Mammary epithelial cell (primary cell): ENCODE results near the gene HDAC10.

Experiments used
- EZH2 ChIP-seq: IDR thresholded peaks from 2 replicates; pipeline ENCODE4 v1.6.1; 2012; ENCODE audit warnings: low read length, inconsistent platforms, borderline replicate concordance
- TF ChIP-seq, protein P1 (sequence below), 2 donors: IDR thresholded peaks in 1 of 2; conservative IDR thresholded peaks in 1 of 2; 2 replicates each; pipeline ENCODE4 v1.5.1; 2011 to 2012; ENCODE audit warnings: inconsistent platforms in 2 of 2, low read length in 2 of 2, mild to moderate bottlenecking in 2 of 2, control low read depth in 1 of 2, low read depth in 1 of 2; ENCODE audit not compliant: insufficient read depth in 1 of 2; ENCODE audit errors: extremely low read depth in 1 of 2

DNA sequence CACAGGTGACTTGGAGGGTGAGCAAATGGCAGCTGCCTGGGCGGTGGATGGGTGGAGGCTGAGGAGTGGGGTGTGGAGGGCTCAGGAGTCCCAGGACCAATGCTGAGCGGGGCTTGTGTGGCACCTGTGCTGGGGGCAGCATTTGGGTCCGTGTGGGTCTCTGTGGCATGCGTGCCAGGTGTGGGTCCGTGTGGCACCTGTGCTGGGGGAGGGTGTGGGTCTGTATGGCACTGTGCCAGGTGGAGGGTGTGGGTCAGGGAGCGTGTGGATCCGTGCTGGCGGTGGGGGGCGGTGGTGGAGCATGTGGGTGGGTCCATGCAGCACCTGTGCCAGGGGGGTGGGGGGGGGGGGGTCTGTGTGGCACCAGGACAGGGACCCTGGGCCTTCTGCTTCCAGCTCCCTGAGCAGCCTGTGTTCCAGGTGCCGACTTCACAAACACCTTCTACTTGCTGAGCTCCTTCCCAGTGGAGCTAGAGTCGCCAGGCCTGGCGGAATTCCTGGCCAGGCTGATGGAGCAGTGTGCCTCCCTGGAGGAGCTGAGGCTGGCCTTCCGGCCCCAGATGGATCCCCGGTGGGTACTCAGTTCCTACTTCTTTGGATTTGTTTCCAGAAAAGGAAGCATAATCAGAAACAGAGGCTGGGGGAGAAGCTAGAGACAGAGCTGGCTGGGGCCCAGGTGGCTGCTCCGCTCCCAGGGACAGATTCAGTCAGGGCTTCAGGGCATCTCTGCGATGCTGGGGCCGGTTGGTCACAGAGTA, 35.6 kb downstream of the HDAC10 start:
- TF ChIP-seq, protein P1, sequence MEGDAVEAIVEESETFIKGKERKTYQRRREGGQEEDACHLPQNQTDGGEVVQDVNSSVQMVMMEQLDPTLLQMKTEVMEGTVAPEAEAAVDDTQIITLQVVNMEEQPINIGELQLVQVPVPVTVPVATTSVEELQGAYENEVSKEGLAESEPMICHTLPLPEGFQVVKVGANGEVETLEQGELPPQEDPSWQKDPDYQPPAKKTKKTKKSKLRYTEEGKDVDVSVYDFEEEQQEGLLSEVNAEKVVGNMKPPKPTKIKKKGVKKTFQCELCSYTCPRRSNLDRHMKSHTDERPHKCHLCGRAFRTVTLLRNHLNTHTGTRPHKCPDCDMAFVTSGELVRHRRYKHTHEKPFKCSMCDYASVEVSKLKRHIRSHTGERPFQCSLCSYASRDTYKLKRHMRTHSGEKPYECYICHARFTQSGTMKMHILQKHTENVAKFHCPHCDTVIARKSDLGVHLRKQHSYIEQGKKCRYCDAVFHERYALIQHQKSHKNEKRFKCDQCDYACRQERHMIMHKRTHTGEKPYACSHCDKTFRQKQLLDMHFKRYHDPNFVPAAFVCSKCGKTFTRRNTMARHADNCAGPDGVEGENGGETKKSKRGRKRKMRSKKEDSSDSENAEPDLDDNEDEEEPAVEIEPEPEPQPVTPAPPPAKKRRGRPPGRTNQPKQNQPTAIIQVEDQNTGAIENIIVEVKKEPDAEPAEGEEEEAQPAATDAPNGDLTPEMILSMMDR (conservative IDR thresholded peaks at IDR 0.05 in 1 of 2, IDR thresholded peaks at IDR 0.05 in 1 of 2; ENCODE audit: extremely low read depth in 1 of 2, insufficient read depth in 1 of 2, low read depth in 1 of 2, low read length in 2 of 2) = no peak
- no peak for TF ChIP-seq EZH2
